Mononuclear cell (primary cell): ENCODE measurements around the gene KIAA1958. TPM values are rescaled to one million over a fixed set of nuclear protein-coding genes. Genes with fewer than 3 reads are reported as not detected.
"Not testable (repeated sequence)": the region's sequence is repeated elsewhere in the genome, so short reads cannot be mapped to it uniquely, and the experiment has no call there.

ENCODE experiments used
- H3K27me3 ChIP-seq: 2 replicates; pipeline ENCODE4 v1.6.0; 2011; ENCODE audit warnings: low read length, control low read depth; ENCODE audit not compliant: insufficient read depth
- H3K4me1 ChIP-seq: 2 replicates; pipeline ENCODE4 v1.5.1; 2011; ENCODE audit warnings: mild to moderate bottlenecking, low read length, control low read depth; ENCODE audit not compliant: insufficient read depth
- H3K4me3 ChIP-seq: 2 replicates; pipeline ENCODE4 v1.5.1; 2011; ENCODE audit warnings: mild to moderate bottlenecking, low read length, moderate library complexity
- H3K9me3 ChIP-seq: 2 replicates; pipeline ENCODE4 v1.5.1; 2011; ENCODE audit warnings: low read depth, mild to moderate bottlenecking, control low read depth, low read length
- total RNA-seq: library from RNA; depleted of rRNA; stranded (reverse); fragments of >200 nt; gene quantifications from one replicate; pipeline ENCODE4 v1.2.3, GENCODE V29; 2012

KIAA1958 gene
- total RNA-seq, 1 donor, result 5.4 TPM

- no peaks in the 10 kb centered on the region for H3K9me3 ChIP-seq
- H3K4me3 ChIP-seq, result no peak overlapping the region
- H3K4me1 ChIP-seq, result no peaks in the 10 kb centered on the region
- H3K27me3 ChIP-seq, result no peaks in the 10 kb centered on the region
Observed at GRCh38 chr9:112571624-112572355, 85.2 kb downstream of the KIAA1958 start.

GRCh38 chr9:112572416-112572815 is 85.8 kb downstream of the KIAA1958 start:
- Histone ChIP-seq H3K27me3 (no peaks in the 10 kb centered on the region), H3K4me1 (no peaks in the 10 kb centered on the region), H3K4me3 (no peak overlapping the region), H3K9me3 (no peaks in the 10 kb centered on the region)

- Histone ChIP-seq H3K4me3 (no peak overlapping the region), H3K4me1 (no peaks in the 10 kb centered on the region), H3K27me3 (no peaks in the 10 kb centered on the region), H3K9me3 (no peaks in the 10 kb centered on the region)
Observed at GRCh38 chr9:112574008-112574407, 87.4 kb downstream of the KIAA1958 start.

GRCh38 chr9:112575107-112575506 is 88.5 kb downstream of the KIAA1958 start:
- no peak overlapping the region for H3K4me3 ChIP-seq
- H3K9me3 ChIP-seq, result no peaks in the 10 kb centered on the region
- H3K27me3 ChIP-seq, result no peaks in the 10 kb centered on the region
- no peaks in the 10 kb centered on the region for H3K4me1 ChIP-seq

GRCh38 chr9:112581469-112582176 is 95.0 kb downstream of the KIAA1958 start:
- H3K4me1 ChIP-seq, result no peaks in the 10 kb centered on the region
- no peaks in the 10 kb centered on the region for H3K9me3 ChIP-seq
- H3K4me3 ChIP-seq, result no peak overlapping the region
- no peaks in the 10 kb centered on the region for H3K27me3 ChIP-seq

- Histone ChIP-seq H3K4me3 (no peak overlapping the region), H3K4me1 (no peaks in the 10 kb centered on the region), H3K9me3 (no peaks in the 10 kb centered on the region), H3K27me3 (no peaks in the 10 kb centered on the region)
Observed at GRCh38 chr9:112582371-112583262, 96.0 kb downstream of the KIAA1958 start.

- no peaks in the 10 kb centered on the region for H3K9me3 ChIP-seq
- H3K27me3 ChIP-seq, result no peaks in the 10 kb centered on the region
- H3K4me3 ChIP-seq, result no peak overlapping the region
- H3K4me1 ChIP-seq, result no peaks in the 10 kb centered on the region
Observed at GRCh38 chr9:112586599-112587155, 100.0 kb downstream of the KIAA1958 start.

GRCh38 chr9:112591875-112592274 is 105.2 kb downstream of the KIAA1958 start:
- not testable (repeated sequence) for H3K9me3 ChIP-seq, H3K4me1 ChIP-seq, H3K27me3 ChIP-seq, H3K4me3 ChIP-seq

- Histone ChIP-seq H3K9me3 (no peaks in the 10 kb centered on the region), H3K4me3 (no peak overlapping the region), H3K4me1 (no peaks in the 10 kb centered on the region), H3K27me3 (no peaks in the 10 kb centered on the region)
Observed at GRCh38 chr9:112599732-112600131, 113.1 kb downstream of the KIAA1958 start.

- Histone ChIP-seq H3K4me3 (no peak overlapping the region), H3K9me3 (no peaks in the 10 kb centered on the region), H3K4me1 (no peaks in the 10 kb centered on the region), H3K27me3 (no peaks in the 10 kb centered on the region)
Observed at GRCh38 chr9:112601636-112602035, 115.0 kb downstream of the KIAA1958 start.

GRCh38 chr9:112604790-112605189 is 118.2 kb downstream of the KIAA1958 start:
- Histone ChIP-seq H3K27me3 (no peaks in the 10 kb centered on the region), H3K4me3 (no peak overlapping the region), H3K9me3 (no peaks in the 10 kb centered on the region), H3K4me1 (no peaks in the 10 kb centered on the region)

GRCh38 chr9:112605518-112605917 is 118.9 kb downstream of the KIAA1958 start:
- Histone ChIP-seq H3K4me1 (no peaks in the 10 kb centered on the region), H3K9me3 (no peaks in the 10 kb centered on the region)

GRCh38 chr9:112605963-112606699 is 119.5 kb downstream of the KIAA1958 start:
- H3K27me3 ChIP-seq, result no peaks in the 10 kb centered on the region
- H3K4me3 ChIP-seq, result no peak overlapping the region
- no peaks in the 10 kb centered on the region for H3K4me1 ChIP-seq
- no peaks in the 10 kb centered on the region for H3K9me3 ChIP-seq

More at GRCh38 chr9:112605518-112605917, 118.9 kb downstream of the KIAA1958 start:
- H3K27me3 ChIP-seq, result no peaks in the 10 kb centered on the region
- H3K4me3 ChIP-seq, result no peak overlapping the region

- no peaks in the 10 kb centered on the region for H3K4me1 ChIP-seq
- H3K4me3 ChIP-seq, result no peak overlapping the region
- H3K27me3 ChIP-seq, result no peaks in the 10 kb centered on the region
- H3K9me3 ChIP-seq, result no peaks in the 10 kb centered on the region
Observed at GRCh38 chr9:112608851-112609250, 122.2 kb downstream of the KIAA1958 start.
